Upper lobe of left lung (tissue), 6 donors: ENCODE measurements around the gene CFAP97D2. TPM values are rescaled to one million over a fixed set of nuclear protein-coding genes. Genes with fewer than 3 reads are reported as not detected.
A peak's percentile ranks its signal among the peaks of the same experiment; 100 is the strongest.

ENCODE experiments used
- ATAC-seq, 2 donors: fragments of 200-7000 bp; cut with Tn5 transposase; one replicate each; pipeline ENCODE4 v1.9.1; 2022; ENCODE audit warnings: mild to moderate bottlenecking in 2 of 2, moderate library complexity in 2 of 2; ENCODE audit not compliant: low FRiP score in 2 of 2
- DNase-seq, 2 donors: peaks; one replicate each; pipeline ENCODE4 v3.0.0-alpha.2; 2019 to 2020
- H3K27ac ChIP-seq, 4 donors: fragments of 200-600 bp; sonication (generic); one replicate each; pipeline ENCODE4 v1.5.1; 2016 to 2019
- H3K27me3 ChIP-seq, 4 donors: fragments of 200-600 bp; sonication (generic); one replicate each; pipeline ENCODE4 v1.5.1; 2017 to 2019
- H3K36me3 ChIP-seq, 4 donors: fragments of 200-600 bp; sonication (generic); one replicate each; pipeline ENCODE4 v1.5.1; 2016 to 2019
- H3K4me1 ChIP-seq, 4 donors: fragments of 200-600 bp; sonication (generic); one replicate each; pipeline ENCODE4 v1.5.1; 2018 to 2019
- H3K4me3 ChIP-seq, 4 donors: fragments of 200-600 bp; sonication (generic); one replicate each; pipeline ENCODE4 v1.5.1; 2017 to 2019; ENCODE audit warnings: mild to moderate bottlenecking in 2 of 4, moderate library complexity in 1 of 4
- H3K9me3 ChIP-seq, 4 donors: fragments of 200-600 bp; sonication (generic); one replicate each; pipeline ENCODE4 v1.5.1; 2018 to 2019
- EP300 ChIP-seq, 4 donors: sonication (generic); formaldehyde crosslinking; IDR thresholded peaks; one replicate each; pipeline ENCODE4 v1.5.1; 2017; ENCODE audit warnings: antibody characterized with exemption in 4 of 4, control low read depth in 2 of 4
- POLR2A ChIP-seq, 4 donors: fragments of 450-650 bp; IDR thresholded peaks; one replicate each; pipeline ENCODE4 v1.5.1; 2016 to 2017; ENCODE audit warnings: antibody characterized with exemption in 4 of 4, mild to moderate bottlenecking in 2 of 4
- POLR2AphosphoS5 ChIP-seq, 2 donors: sonication (generic); formaldehyde crosslinking; IDR thresholded peaks; one replicate each; pipeline ENCODE4 v1.5.1; 2017; ENCODE audit warnings: antibody characterized with exemption in 2 of 2
- WGBS, 2 donors: methylation state at CpG; one replicate each; pipeline ENCODE4 v1.1.5; 2017 to 2018; 5-methylcytosine and 5-hydroxymethylcytosine counted together
- total RNA-seq, 6 donors: library from RNA; depleted of rRNA in 4 of 6; stranded (reverse); fragments of >200 nt in 4 of 6; gene quantifications; one replicate each; pipeline versions ENCODE4 v1.1.0 to v1.2.1, GENCODE V29; 2016 to 2021
- TF ChIP-seq, protein P1 (sequence below), 6 experiments: fragments of 450-650 bp in 4 of 6; fragments of 200-600 bp in 2 of 6; sonication (generic) in 2 of 6; IDR thresholded peaks; one replicate each; pipeline ENCODE4 v1.5.1; 2016 to 2019; ENCODE audit warnings: antibody characterized with exemption in 6 of 6
- donor health status: DM: no; HTN: no; CAD: no; lungs with moderate emphysema.
- donor health status: DM: no; HTN: yes; CAD: no; lungs with severe emphysema.

The CFAP97D2 gene
- total RNA-seq, 6 donors from 2014 or later, result 0.67 to 3.6 (median 0.76) TPM; not detected in 3

DNA sequence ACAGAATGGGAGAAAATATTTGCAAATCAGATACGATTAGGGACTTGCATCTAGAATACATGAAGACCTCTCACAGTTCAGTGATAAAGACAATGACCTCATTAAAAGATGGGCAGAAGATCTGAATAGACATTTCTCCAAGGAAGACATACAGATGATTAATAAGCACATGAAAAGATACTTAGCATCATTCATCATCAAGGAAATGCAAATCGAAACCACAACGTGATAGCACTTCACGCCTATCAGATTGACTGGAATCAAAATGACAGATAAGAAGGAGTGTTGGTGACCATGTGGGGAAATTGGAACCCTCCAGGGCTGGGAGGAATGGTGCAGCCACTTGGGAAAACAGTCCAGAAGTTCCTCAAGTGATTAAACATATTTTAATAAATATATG lies 25.8 kb downstream of the CFAP97D2 start:
- Histone ChIP-seq H3K4me3 (no peak overlapping the region), H3K36me3 (no peaks in the 10 kb centered on the region), H3K27me3 (peaks cover 0 to 5% (median 0%) of the 10 kb centered on the region in 4 donors), H3K27ac (no peak overlapping the region), H3K4me1 (no peaks in the 10 kb centered on the region), H3K9me3 (peaks cover 0 to 6% (median 0%) of the 10 kb centered on the region in 4 donors)
- 76 to 81% methylated on average over 4 of the region's 4 CpGs for WGBS, 2 donors
- DNase-seq (no peak), ATAC-seq (no peak)
- TF ChIP-seq POLR2AphosphoS5 (IDR thresholded peaks at IDR 0.05), result no peak
- no peak for TF ChIP-seq POLR2A (IDR thresholded peaks at IDR 0.05)
- TF ChIP-seq EP300 (IDR thresholded peaks at IDR 0.05), result no peak
- TF ChIP-seq, protein P1, sequence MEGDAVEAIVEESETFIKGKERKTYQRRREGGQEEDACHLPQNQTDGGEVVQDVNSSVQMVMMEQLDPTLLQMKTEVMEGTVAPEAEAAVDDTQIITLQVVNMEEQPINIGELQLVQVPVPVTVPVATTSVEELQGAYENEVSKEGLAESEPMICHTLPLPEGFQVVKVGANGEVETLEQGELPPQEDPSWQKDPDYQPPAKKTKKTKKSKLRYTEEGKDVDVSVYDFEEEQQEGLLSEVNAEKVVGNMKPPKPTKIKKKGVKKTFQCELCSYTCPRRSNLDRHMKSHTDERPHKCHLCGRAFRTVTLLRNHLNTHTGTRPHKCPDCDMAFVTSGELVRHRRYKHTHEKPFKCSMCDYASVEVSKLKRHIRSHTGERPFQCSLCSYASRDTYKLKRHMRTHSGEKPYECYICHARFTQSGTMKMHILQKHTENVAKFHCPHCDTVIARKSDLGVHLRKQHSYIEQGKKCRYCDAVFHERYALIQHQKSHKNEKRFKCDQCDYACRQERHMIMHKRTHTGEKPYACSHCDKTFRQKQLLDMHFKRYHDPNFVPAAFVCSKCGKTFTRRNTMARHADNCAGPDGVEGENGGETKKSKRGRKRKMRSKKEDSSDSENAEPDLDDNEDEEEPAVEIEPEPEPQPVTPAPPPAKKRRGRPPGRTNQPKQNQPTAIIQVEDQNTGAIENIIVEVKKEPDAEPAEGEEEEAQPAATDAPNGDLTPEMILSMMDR (IDR thresholded peaks at IDR 0.05), result no peak

DNA sequence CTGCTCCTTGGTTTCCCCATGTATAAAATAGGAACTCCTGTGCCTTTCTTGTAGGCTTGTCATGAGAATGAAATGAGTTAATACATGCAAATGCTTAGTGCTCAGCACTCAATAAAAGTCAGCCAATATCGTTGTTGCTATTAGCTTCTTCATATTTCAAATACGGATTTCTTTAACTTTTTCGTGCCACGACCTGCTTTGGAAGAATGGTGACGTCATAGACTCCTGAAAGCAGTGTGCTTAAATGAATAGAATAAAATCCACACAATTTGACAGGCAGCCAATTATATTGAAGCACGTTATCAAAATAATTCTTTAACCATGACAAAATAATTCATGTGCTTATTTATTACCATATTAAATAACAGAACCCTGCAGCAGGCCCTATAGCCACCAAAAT lies 29.1 kb downstream of the CFAP97D2 start:
- Histone ChIP-seq H3K4me1 (no peaks in the 10 kb centered on the region), H3K27me3 (no peaks in the 10 kb centered on the region), H3K27ac (no peak overlapping the region), H3K4me3 (no peak overlapping the region), H3K9me3 (peaks cover 0 to 6% (median 0%) of the 10 kb centered on the region in 4 donors), H3K36me3 (no peaks in the 10 kb centered on the region)
- ATAC-seq (no peak), DNase-seq (no peak)
- 69 to 85% methylated on average over 6 of the region's 6 CpGs for WGBS, 2 donors
- TF ChIP-seq EP300 (IDR thresholded peaks at IDR 0.05) (no peak), POLR2AphosphoS5 (IDR thresholded peaks at IDR 0.05) (no peak), POLR2A (IDR thresholded peaks at IDR 0.05) (no peak)
- TF ChIP-seq, protein P1 (IDR thresholded peaks at IDR 0.05), result no peak

DNA sequence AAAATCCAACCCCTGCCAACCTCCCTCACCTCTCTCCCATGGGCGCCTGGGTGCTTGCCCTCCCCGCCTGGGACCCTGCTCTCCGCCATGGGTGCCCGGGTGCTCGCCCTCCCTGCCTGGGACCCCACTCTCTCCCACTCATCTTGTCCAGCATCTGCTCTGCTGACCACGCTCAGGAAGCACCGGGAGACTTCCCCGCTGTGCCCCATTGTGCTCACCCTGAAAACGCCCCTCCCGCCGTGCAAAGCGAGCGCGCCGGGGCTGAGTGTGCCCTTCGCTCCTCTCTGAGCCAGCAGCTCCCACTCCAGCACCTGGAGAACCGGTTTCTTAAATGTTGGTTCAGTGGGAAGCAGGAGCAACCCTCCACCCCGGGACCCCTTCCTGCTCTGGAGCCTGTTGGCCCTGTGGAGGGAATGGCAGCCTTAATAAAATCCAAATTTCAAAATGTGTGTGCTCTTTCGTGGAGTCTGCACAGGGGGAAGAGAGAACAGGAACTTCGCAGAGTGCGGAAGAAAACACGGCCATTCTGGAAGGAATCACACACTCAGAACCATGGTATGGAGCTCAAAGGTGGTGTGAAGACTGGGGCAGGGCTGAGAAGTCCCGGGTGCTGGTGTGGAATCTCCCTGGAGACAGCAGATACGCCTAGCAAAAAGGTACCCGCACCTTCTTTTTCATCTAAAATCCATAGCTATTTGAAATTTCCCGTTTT lies 32.5 kb downstream of the CFAP97D2 start:
- Histone ChIP-seq H3K4me3 (no peak overlapping the region), H3K36me3 (no peaks in the 10 kb centered on the region), H3K27me3 (no peaks in the 10 kb centered on the region), H3K9me3 (peaks cover 0 to 6% (median 0%) of the 10 kb centered on the region in 4 donors), H3K27ac (no peak overlapping the region), H3K4me1 (no peaks in the 10 kb centered on the region)
- no peak for ATAC-seq
- TF ChIP-seq POLR2A (IDR thresholded peaks at IDR 0.05) (no peak), POLR2AphosphoS5 (IDR thresholded peaks at IDR 0.05) (no peak), EP300 (IDR thresholded peaks at IDR 0.05) (no peak)
- TF ChIP-seq, protein P1 (IDR thresholded peaks at IDR 0.05), result no peak
- DNase-seq, result peak in 1 of 2 donors; percentile 70
- 66 to 71% methylated on average over 25 to 26 of the region's 26 CpGs for WGBS, 2 donors

DNA sequence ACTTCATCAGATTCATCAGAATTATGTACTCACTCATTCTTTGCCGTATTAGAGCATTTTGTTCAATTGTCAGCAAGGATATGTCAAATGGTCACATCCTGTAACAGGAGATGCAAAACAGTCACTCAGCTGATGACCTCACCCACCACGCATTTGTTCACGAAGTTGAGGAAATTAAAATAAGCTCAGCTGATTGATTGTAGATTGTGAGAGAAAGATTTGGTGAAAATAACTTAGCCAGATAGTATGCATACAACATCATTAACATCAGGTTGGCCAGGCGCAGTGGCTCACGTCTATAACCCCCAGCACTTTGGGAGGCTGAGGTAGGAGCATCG lies 33.1 kb downstream of the CFAP97D2 start:
- no peaks in the 10 kb centered on the region for H3K4me1 ChIP-seq
- H3K27me3 ChIP-seq, result no peaks in the 10 kb centered on the region
- no peak for ATAC-seq
- TF ChIP-seq, protein P1 (IDR thresholded peaks at IDR 0.05), result no peak
- no peak for TF ChIP-seq EP300 (IDR thresholded peaks at IDR 0.05)
- no peak overlapping the region for H3K4me3 ChIP-seq
- WGBS, 2 donors, result 66 to 73% methylated on average over 6 of the region's 6 CpGs
- DNase-seq, result no peak
- no peaks in the 10 kb centered on the region for H3K36me3 ChIP-seq
- no peak overlapping the region for H3K27ac ChIP-seq
- peaks cover 0 to 5% (median 0%) of the 10 kb centered on the region in 4 donors for H3K9me3 ChIP-seq

DNA sequence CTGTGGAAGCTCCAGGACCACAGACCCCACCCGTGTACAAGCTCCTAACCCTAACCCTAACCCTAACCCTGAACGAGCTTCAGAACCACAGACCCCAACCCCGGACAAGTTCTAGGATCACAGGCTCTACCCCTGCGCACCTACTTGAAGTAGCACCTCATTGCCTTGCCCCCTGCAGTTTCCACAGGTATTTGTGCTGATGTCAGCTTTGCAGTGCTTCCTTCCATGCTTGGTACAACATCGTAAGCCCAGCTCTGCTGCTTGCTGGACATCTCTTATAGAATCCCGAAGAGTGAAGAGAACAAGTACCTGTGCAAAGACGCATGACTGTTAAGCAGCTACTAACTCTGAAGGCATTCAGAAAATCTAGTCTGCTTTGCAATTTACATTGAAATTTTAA lies 34.9 kb downstream of the CFAP97D2 start:
- no peak overlapping the region for H3K27ac ChIP-seq
- TF ChIP-seq POLR2AphosphoS5 (IDR thresholded peaks at IDR 0.05) (no peak), EP300 (IDR thresholded peaks at IDR 0.05) (no peak), POLR2A (IDR thresholded peaks at IDR 0.05) (no peak)
- TF ChIP-seq, protein P1 (IDR thresholded peaks at IDR 0.05), result no peak
- no peaks in the 10 kb centered on the region for H3K4me1 ChIP-seq
- no peaks in the 10 kb centered on the region for H3K27me3 ChIP-seq
- ATAC-seq (no peak), DNase-seq (no peak)
- no peaks in the 10 kb centered on the region for H3K9me3 ChIP-seq
- 82 to 88% methylated on average over 5 to 7 of the region's 7 CpGs for WGBS, 2 donors
- H3K36me3 ChIP-seq, result no peaks in the 10 kb centered on the region
- H3K4me3 ChIP-seq, result no peak overlapping the region
